HepG2 (cell line): ENCODE results near the gene GPR15. TPM values are rescaled to one million over a fixed set of nuclear protein-coding genes. Genes with fewer than 3 reads are reported as not detected.

Experiments used
- MEF2D ChIP-seq: sonication (generic); formaldehyde crosslinking; IDR thresholded peaks from 2 replicates; pipeline ENCODE4 v1.5.1; 2020; ENCODE audit warnings: mild to moderate bottlenecking, missing genetic modification reagents
- NFYC ChIP-seq: IDR thresholded peaks from 2 replicates; pipeline ENCODE4 v1.6.1; 2016; ENCODE audit warnings: missing genetic modification reagents, missing compliant biosample characterization
- PAX8 ChIP-seq: sonication (generic); formaldehyde crosslinking; IDR thresholded peaks from 2 replicates; pipeline ENCODE4 v1.8.0; 2022; ENCODE audit warnings: mild to moderate bottlenecking, missing genetic modification reagents, borderline replicate concordance
- TBL1XR1 ChIP-seq: fragments of 150-350 bp; IDR thresholded peaks from 2 replicates; pipeline ENCODE4 v1.6.1; 2014; ENCODE audit warnings: borderline replicate concordance, low read length; ENCODE audit not compliant: partially characterized antibody
- ZBTB1 ChIP-seq: sonication (generic); formaldehyde crosslinking; IDR thresholded peaks from 2 replicates; pipeline ENCODE4 v1.4.0; 2020; ENCODE audit warnings: missing genetic modification reagents, borderline replicate concordance
- polyA plus RNA-seq, 8 experiments: library from polyadenylated mRNA; depleted of rRNA in 3 of 8; stranded (reverse) in 7 of 8; unstranded in 1 of 8; fragments of >200 nt; fragmentation: Illumina TruSeq in 4 of 8; extraction: Trizol in 4 of 8; gene quantifications; 2 replicates each; pipeline versions ENCODE4 v1.2.1 to v1.2.3, GENCODE V29; 2011 to 2016; ENCODE audit warnings: low read depth in 4 of 8, missing spikeins in 1 of 8, mixed read lengths in 1 of 8; ENCODE audit not compliant: insufficient read depth in 1 of 8
- small RNA-seq, 3 experiments: library from RNA; depleted of rRNA; stranded (forward); fragments of <200 nt; gene quantifications; one replicate each; pipeline ENCODE3, GENCODE V24; 2012; ENCODE audit warnings: low read depth in 2 of 3, low replicate concordance in 1 of 3; ENCODE audit not compliant: insufficient read length in 3 of 3, insufficient read depth in 2 of 3
- total RNA-seq, 5 experiments: library from RNA; depleted of rRNA; stranded (reverse); fragments of >200 nt; fragmentation: Illumina TruSeq; extraction: Trizol; gene quantifications; 2 replicates each; pipeline ENCODE4 v1.2.3, GENCODE V29; 2016; ENCODE audit warnings: low read depth in 1 of 5

The GPR15 gene
- total and polyA plus RNA-seq, 2 of the 13 experiments (the other 11 are each of a cell fraction or from before 2014, with no cell fraction given): not detected

- TF ChIP-seq TBL1XR1 (no peak), PAX8 (no peak), MEF2D (CRISPR knock-in tag) (no peak), ZBTB1 (no peak), NFYC (CRISPR knock-in tag) (no peak)
These were observed 52.0 kb downstream of the GPR15 start (continued) for GRCh38 chr3:98583766-98584165.

Small RNAs within 50 kb of the gene (small RNA-seq; reads per million reads assigned to genes)
- 0 reads per million in 3 experiments for gene RPL38P4

Other genes starting within 250 kb of the GPR15 start
- gene OR5H2, start 249.5 kb upstream of the GPR15 start, total RNA-seq (2016; rRNA removed; fragmentation: Illumina TruSeq; extraction: Trizol): not detected in 2 replicates
- gene OR5H2, start 249.5 kb upstream of the GPR15 start, polyA plus RNA-seq (2011; rRNA removed): not detected in 2 replicates
- gene OR5K4, start 178.1 kb upstream of the GPR15 start, total RNA-seq (2016; rRNA removed; fragmentation: Illumina TruSeq; extraction: Trizol): not detected in 2 replicates
- not detected in 2 replicates for gene OR5K4, start 178.1 kb upstream of the GPR15 start, polyA plus RNA-seq (2011; rRNA removed)
- not detected in 2 replicates for gene OR5K3, start 141.3 kb upstream of the GPR15 start, total RNA-seq (2016; rRNA removed; fragmentation: Illumina TruSeq; extraction: Trizol)
- gene OR5K3, start 141.3 kb upstream of the GPR15 start, polyA plus RNA-seq (2011; rRNA removed): not detected in 2 replicates
- gene OR5K1, start 68.8 kb upstream of the GPR15 start, total RNA-seq (2016; rRNA removed; fragmentation: Illumina TruSeq; extraction: Trizol): not detected in 2 replicates
- not detected in 2 replicates for gene OR5K1, start 68.8 kb upstream of the GPR15 start, polyA plus RNA-seq (2011; rRNA removed)
- gene OR5K2, start 34.3 kb upstream of the GPR15 start, total RNA-seq (2016; rRNA removed; fragmentation: Illumina TruSeq; extraction: Trizol): not detected in 2 replicates
- not detected in 2 replicates for gene OR5K2, start 34.3 kb upstream of the GPR15 start, polyA plus RNA-seq (2011; rRNA removed)
- gene CLDND1, start 9.1 kb upstream of the GPR15 start, total RNA-seq (2016; rRNA removed; fragmentation: Illumina TruSeq; extraction: Trizol): 30.3 and 50.8 TPM in 2 replicates
- 103 and 121 TPM in 2 replicates for gene CLDND1, start 9.1 kb upstream of the GPR15 start, polyA plus RNA-seq (2011; rRNA removed)
- gene CPOX, start 61.6 kb downstream of the GPR15 start, total RNA-seq (2016; rRNA removed; fragmentation: Illumina TruSeq; extraction: Trizol): 35.2 and 37.2 TPM in 2 replicates
- 26.2 and 34.2 TPM in 2 replicates for gene CPOX, start 61.6 kb downstream of the GPR15 start, polyA plus RNA-seq (2011; rRNA removed)
- 16.3 and 23.2 TPM in 2 replicates for gene ST3GAL6, start 231.4 kb downstream of the GPR15 start, total RNA-seq (2016; rRNA removed; fragmentation: Illumina TruSeq; extraction: Trizol)
- 11.7 and 17.5 TPM in 2 replicates for gene ST3GAL6, start 231.4 kb downstream of the GPR15 start, polyA plus RNA-seq (2011; rRNA removed)